ENCODE data around the gene IL10RB.

DNA sequence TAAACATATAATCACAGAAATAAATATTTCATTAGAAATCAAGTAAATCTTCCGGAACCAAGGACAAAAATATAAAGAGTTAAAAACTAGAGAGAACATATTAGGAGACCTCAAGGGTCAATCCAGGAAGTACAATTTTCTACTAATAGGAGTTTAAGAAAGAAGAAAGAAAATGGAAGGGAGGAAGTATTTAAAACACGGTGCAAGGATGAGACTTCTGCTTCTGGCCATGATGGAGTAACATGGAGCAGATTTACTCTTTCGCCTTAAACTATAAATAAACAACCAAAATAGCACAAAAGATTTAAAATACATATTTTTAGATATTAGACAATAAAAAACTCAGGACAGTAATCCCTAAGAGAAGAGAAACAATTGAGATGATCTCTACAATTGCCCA lies 46.0 kb downstream of the IL10RB start:
- TF ChIP-seq CTCF (IDR thresholded peaks at IDR 0.05 in 4 of 5, conservative IDR thresholded peaks at IDR 0.05 in 1 of 5) = no peak
- no peak for TF ChIP-seq POLR2A (IDR thresholded peaks at IDR 0.05)
